ENCODE data around the gene STIL.
"Not testable (repeated sequence)": the region's sequence is repeated elsewhere in the genome, so short reads cannot be mapped to it uniquely, and the experiment has no call there.

DNA sequence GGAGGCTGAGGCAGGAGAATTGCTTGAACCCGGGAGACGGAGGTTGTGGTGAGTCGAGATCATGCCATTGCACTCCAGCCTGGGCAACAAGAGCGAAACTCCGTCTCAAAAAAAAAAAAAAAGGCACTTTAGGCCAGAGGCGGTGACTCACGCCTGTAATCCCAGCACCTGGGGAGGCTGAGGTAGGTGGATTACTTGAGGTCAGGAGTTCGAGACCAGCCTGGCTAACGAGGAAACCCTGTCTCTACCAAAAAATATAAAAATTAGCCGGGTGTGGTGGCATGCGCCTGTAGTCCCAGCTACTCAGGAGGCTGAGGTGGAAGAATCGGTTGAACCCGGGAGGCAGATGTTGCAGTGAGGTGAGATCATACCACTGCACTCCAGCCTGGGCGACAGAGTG, 6.0 kb upstream of the STIL start:
- TF ChIP-seq, protein P1, sequence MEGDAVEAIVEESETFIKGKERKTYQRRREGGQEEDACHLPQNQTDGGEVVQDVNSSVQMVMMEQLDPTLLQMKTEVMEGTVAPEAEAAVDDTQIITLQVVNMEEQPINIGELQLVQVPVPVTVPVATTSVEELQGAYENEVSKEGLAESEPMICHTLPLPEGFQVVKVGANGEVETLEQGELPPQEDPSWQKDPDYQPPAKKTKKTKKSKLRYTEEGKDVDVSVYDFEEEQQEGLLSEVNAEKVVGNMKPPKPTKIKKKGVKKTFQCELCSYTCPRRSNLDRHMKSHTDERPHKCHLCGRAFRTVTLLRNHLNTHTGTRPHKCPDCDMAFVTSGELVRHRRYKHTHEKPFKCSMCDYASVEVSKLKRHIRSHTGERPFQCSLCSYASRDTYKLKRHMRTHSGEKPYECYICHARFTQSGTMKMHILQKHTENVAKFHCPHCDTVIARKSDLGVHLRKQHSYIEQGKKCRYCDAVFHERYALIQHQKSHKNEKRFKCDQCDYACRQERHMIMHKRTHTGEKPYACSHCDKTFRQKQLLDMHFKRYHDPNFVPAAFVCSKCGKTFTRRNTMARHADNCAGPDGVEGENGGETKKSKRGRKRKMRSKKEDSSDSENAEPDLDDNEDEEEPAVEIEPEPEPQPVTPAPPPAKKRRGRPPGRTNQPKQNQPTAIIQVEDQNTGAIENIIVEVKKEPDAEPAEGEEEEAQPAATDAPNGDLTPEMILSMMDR (conservative IDR thresholded peaks at IDR 0.05 in 1 of 2, IDR thresholded peaks at IDR 0.05 in 1 of 2; ENCODE audit: extremely low read depth in 1 of 2, insufficient read depth in 1 of 2, low read depth in 1 of 2, low read length in 2 of 2): not testable (repeated sequence)
- not testable (repeated sequence) for TF ChIP-seq EZH2 (IDR thresholded peaks at IDR 0.05; ENCODE audit: borderline replicate concordance, low read length)
